ENCODE measurements around the gene SHLD3.
"Not testable (repeated sequence)": the region's sequence is repeated elsewhere in the genome, so short reads cannot be mapped to it uniquely, and the experiment has no call there.

The SHLD3 gene, protein sequence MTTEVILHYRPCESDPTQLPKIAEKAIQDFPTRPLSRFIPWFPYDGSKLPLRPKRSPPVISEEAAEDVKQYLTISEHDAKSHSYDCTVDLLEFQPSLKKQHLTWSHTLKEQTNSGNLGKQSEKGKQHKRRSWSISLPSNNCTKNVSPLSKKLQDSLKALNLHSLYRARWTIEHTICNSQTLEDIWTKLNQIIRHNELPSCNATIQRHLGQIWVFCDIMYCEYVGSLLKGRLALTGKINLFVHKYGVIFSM

DNA sequence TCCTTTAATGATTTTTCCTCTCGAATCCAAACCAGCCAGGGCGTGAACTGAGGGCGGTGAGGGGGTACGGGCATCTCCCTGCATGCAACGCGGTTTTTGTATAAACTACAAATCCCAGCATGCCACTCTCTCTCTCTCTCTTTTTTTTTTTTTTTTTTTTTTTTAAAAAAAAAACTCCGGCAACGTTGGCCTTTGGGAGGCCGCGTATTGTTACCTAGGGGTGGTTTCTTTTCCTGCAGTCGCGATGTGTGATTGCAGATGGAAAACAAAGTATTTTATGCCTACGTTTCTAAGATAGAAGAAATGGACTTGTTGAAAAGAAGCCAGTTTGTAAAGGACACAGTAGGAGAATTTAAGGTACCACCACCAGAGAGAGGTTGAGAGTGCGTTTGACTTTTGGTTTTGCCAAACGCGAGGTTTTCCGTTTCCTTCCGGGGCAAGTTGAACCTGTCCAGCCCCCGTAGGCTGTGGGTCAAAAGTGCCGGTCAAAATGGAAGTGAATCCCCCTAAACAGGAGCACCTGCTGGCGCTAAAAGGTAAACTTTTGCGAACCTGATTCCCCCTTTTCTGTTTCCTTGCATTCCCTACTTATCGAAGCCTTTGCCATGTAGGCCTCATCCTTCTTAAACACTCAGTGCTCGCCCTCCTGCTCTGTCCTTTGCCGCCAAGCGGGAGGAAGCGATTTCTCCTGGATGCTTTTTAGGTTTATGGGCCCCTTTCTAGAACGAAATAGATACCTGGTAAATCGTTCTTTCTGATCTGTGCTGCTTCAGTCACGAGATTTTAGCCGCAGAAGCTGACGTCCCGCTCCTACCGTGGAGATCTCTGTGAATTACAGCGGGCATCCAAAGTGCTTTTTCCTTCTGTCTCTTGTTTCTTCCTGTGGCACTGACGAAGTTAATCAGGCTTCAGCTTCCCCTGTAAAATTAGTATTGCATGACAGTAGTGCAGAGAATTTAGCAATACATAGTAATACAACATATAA is at the start of gene SHLD3, which contains the start of gene TRAPPC13:
Gene SHLD3 (plus strand): TSS at position 457 of the 985 bp plus-strand sequence. CDS start 4,561 bp downstream, outside the sequence.
Gene TRAPPC13 (plus strand): TSS at position 457 of the 985 bp plus-strand sequence. CDS start 34 bp downstream, at position 491.
- peak; percentile 32 for DNase-seq (ENCODE audit: low spot score)

DNA sequence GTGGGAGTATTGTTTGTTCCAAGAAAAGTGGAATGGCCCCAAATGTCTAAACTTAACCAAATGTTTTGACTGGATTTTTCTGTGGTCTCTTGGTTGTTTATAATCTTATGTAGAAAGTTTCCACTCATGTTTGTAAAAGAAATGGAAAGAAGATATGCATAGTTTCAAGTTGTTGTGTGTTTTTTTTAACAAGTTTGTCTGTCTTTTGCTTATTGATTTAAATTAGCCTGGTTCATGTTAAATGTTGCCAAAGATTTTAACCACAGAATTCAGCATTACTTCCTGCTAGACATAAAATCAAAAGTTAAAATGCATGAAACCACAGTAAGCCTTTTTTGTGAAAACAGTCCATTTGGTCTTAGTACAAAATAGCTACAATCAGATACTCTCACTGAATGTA is 47.7 kb upstream of the SHLD3 start:
- no peak for DNase-seq (ENCODE audit: low spot score)

DNA sequence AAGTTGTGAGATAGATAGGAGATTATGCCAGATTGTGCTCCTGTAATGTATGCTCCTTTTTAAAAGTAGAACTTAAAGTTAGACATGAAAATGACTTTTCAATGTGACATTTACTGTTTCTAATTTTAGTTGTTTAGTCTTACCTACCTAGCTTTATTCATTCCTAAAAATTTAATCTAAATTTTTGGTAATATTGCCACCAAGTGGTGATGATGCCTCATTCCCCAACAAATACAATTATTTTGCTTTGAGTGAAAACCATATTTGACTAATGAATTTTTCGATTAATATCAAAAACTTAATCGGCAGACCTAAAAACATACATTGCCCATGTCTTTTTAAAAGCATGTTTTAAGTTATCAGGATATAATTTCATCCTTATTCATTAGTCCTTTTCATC is 36.1 kb upstream of the SHLD3 start:
- no peak for DNase-seq (ENCODE audit: low spot score)

DNA sequence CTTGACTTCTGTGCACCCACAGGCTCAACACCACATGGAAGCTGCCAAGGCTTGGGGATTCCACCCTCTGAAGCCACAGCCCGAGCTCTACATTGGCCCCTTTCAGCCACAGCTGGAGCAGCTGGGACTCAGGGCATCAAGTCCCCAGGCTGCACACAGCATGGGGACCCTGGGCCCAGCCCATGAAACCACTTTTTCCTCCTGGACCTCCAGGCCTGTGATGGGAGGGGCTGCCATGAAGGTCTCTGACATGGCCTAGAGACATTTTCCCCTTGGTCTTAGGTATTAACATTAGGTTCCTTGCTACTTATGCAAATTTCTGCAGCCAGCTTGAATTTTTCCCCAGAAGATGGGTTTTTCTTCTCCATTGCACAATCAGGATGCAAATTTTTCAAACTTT is 23.1 kb upstream of the SHLD3 start:
- DNase-seq (ENCODE audit: low spot score) = not testable (repeated sequence)

DNA sequence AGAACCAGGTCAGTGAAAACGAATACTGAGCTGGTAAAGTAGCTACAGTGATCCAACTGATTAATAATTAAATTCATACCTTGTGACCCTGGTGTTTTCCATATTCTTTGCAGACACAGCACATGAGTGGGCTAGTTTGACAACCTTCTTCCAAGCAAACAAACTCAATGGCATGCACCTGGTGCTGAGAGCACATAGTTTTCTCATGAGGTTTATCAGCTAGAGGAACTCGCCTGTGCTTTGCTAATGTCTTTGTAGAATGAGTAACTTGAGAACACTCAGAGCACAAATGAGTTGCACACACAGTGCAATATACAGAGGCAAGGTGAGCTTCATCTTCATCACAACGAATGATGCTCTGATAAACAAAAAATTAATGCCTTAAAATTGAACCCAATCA is 13.3 kb upstream of the SHLD3 start:
- DNase-seq (ENCODE audit: low spot score) = peak; percentile 21

DNA sequence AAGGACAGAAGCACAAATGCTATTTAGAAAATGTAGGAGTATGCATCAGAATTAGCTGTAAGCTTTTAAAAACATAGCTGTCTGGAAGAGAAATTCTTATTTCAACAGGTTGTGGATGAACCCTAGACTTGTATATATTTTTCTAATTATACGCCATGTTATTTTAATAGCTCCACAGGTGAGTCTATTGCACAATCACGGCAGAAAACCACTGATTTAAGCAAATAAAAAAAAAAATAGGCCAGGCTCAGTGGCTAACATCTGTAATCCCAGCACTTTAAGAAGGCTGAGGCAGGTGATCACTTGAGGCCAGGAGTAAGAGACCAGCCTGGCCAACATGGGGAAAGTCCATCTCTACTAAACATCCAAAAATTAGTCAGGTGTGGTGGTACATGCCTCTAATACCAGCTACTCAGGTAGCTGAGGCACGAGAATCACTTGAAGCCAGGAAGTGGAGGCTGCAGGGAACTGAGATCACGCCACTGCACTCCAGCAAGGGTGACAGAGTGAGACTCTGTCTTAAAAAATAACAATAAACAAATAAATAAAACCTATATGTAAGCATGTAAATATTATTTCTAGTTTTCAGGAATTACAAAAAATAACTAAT is 12.4 kb upstream of the SHLD3 start:
- DNase-seq (ENCODE audit: low spot score) = no peak

DNA sequence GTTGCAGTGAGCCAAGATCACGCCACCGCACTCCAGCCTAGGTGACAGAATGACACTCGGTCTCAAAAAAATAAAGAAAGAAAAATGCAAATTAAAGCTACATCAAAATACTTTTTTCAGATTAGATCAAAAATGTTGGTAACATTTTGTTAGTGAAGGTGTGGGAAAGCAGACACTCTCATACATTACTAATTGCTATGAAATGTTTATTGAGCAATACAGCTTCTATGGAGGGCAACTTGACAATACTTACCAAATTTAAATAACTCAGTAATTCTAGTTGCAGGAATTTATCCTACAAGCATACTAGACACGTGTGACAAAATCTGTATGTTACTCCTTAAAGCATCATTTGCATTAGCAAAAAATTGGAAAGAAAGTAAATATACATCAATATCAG is 4.8 kb upstream of the SHLD3 start:
- DNase-seq (ENCODE audit: low spot score) = no peak

DNA sequence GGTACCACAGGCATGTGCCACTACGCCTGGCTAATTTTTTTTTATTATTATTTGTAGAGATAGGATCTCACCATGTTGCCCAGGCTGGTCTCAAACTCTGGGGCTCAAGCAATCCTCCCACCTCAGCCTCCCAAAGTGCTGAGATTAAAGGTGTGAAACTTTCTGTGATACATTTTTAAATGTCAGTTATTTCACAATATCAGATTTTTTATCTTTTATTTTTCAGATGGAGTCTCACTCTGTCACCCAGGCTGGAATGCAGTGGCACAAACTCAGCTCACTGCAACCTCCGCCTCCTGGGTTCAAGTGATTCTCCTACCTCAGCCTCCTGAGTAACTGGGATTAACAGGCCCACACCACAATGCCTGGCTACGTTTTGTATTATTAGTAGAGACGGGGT is 2.9 kb upstream of the SHLD3 start:
- not testable (repeated sequence) for DNase-seq (ENCODE audit: low spot score)

DNA sequence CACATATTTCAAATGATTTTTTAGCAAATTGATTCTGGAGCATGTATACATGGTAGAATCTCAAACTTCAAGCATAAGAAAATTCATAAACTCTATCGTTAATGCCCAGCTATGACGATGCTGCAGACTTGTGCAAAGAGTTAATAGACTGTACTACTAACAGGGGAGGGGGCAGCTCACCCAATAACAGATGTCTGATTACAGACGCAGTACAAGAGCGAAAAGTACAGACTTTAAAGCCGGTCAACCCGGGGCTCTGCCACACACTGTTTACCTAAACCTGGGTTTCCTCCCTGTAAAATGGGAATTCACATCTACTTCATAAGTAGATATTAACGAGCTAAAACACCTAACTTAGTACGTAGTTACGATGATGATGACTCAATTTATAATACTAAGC is 1.3 kb upstream of the SHLD3 start:
- DNase-seq (ENCODE audit: low spot score) = no peak

DNA sequence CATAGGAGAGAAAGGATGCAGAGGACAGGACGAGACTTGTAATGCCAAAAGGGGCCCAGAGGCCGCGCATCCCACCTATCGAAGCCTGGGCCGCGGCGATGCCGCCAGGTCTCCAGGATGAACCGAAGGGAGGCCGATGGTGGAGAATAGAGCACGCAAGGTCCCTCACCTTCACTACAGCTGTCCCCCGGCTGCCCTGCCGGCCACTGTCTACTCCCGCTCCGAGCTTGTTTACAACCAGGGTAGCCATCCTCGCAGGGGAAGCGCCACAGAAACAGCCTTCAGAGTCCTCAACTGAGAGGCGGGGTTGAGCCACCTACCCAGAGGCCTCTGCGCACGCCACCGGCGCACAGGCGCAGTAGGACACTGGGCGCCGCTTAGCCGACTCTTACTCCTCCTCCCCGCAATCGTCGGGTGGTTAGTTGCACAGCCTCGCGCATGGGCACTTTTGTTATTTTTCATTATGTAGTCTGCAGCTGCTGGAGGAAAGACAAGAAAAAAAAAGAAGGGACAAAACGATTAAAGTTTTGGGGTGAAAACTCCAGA is 729 bp upstream of the SHLD3 start, which contains the start of gene TRIM23:
Gene TRIM23 (minus strand): TSS at position 309 of the 546 bp plus-strand sequence. CDS start 59 bp downstream, at position 250.
- DNase-seq (ENCODE audit: low spot score) = peak; percentile 59

DNA sequence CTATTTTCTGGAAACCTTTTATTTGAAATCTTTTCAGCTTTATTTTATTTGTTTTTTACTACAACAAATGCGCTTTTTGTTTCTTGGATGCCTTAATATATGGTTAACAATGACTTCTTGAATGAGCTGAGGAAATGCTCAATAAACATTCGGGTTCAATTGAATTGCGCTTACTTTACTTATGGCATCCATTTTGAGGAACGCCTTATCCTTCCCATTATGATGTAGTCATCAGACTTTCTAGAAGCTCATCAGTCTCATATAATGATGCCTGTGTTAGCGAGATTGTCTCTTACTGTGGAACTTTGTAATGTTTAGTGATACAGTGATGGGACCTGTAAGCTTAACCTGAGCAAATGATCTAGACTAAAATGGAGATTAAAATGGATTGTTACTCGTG is 916 bp downstream of the SHLD3 start:
- DNase-seq (ENCODE audit: low spot score) = no peak

DNA sequence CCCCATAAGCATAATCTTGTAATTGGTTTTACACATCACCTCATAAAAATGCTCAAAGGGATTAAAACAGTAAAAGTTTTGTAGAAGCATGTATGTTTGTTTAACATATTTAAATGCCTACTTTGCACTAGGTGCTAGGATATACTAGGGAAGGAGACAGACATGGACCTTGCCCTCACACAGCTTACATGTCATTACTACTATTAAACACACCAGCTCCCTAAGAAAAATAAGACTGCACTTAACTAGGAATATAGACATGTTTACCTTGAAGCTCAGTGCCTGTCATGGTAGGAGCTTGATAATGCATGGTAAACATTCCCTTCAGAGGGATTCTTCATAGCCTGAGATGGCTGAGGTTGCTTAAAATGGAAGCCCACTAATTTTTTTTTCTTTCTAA is 6.2 kb downstream of the SHLD3 start:
- peak; percentile 6 for DNase-seq (ENCODE audit: low spot score)

DNA sequence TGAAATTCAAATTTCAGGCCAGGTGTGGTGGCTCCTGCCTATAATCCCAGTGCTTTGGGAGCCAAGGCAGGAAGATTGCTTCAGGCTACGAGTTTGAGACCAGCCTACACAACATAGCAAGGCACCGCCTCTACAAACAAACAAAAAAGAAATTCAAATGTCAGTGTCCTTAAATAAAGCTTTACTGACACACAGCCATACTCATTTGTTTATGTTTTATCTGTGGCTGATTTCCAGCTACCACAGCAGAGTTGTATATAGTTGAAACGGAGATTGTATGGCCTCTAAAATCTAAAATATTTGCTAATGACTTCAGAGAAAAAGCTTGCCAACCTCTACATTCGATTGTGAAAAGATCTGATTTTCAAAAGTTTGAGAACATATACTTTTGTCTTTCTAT is 15.4 kb downstream of the SHLD3 start:
- no peak for DNase-seq (ENCODE audit: low spot score)

DNA sequence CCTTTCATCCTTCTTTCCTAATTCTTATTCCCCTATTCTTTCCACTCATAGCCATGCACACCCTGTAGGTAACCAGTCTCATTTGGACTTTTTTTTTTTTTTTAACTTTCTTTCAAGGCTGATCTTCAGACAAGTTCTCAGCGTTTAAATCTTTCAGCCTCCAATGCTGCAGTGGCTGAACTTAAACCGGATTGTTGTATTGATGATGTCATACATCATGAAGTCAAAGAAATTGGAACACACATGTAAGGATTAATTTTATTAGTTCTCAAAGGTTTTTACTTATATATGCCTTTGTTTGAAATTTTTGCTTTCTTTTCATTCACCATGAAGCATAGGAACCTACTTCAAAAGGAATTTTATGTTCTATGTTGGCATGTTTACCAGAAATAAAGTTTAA is 22.1 kb downstream of the SHLD3 start:
- DNase-seq (ENCODE audit: low spot score) = no peak

DNA sequence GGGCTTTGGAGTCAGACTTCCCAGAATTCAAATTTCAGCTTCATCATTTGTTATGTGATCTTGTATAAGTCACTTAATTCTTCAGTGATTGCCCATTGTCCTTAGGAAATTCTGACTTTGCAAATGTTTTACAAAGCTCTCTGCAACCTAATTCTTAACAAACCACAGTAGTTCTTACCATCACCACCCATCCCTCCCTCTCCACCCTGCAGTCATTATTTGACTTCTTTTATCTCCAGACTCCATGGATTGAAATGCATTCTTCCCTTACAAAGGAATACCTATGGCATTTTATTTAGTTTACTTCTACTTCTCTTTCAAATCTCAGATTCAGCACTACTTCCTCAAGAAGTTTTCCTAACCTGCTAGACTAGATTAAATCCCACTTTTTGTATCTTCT is 23.1 kb downstream of the SHLD3 start:
- DNase-seq (ENCODE audit: low spot score) = no peak

DNA sequence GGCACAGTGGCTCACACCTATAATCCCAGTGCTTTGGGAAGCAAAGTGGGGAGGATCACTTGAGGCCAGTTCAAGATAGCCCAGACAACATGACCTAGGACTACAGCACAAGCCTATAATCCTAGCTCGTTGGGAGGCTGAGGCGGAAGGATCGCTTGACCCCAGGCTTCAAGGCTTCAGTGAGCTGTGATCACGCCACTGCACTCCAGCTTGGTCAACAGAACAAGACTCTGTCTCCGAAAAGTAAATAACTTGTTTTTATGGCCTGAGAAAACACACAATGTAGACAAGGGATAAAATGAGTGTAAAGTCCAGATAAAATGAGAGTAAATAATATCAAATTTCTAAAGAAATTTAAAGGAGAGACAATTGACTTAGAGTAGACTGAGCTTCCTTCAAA is 26.3 kb downstream of the SHLD3 start:
- DNase-seq (ENCODE audit: low spot score) = peak; percentile 11

DNA sequence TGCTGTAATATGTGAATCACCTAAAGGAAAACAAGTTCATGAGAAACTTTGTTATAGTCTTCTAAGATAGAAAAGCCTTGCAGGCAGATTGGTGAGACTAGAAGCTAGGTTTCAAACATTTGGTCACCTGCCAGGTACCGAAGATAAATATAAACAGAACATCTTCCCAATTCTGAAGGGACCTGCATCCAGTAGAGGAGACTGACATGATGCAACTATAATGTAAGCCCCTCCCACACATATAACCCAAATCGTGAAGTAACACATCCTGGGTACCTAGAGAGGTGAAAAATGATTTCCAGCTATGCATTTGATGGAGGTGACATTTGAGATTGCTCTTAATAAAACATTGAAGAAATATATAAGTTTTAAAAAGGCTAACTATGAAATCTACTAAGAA is 29.9 kb downstream of the SHLD3 start:
- no peak for DNase-seq (ENCODE audit: low spot score)

DNA sequence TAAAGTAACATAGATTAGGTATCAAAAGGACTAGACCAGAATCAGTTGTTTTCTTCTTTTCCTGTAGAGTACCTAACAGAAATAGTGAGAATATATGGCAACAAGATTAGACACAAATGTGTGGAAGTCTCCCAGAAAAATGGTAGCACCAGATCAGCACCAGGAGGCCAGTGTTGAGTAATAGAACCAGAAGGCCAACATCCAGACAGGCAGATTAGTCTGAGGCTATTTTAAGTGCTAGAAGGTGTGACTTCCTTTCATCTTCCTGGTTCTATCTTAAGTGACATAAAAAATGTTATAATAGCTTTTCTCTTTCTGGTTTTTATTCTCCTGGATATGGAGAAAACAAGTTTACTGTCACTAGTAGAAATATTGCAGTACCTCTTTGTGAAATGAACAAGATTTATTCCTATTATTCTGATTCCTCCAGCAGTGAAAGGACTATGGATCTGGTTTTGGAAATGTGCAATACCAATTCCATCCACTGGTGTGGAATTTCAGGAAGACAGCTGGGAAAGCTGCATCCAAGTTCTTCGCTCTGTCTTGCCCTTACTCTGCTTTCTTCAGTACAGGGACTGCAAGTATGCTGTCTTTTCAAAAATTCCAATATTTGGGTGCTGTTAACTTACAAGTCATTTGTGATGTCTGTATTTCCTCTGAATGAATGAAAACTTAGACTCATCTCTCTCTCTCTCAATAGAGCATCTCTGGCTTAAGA is 39.1 kb downstream of the SHLD3 start:
- peak; percentile 6 for DNase-seq (ENCODE audit: low spot score)

DNA sequence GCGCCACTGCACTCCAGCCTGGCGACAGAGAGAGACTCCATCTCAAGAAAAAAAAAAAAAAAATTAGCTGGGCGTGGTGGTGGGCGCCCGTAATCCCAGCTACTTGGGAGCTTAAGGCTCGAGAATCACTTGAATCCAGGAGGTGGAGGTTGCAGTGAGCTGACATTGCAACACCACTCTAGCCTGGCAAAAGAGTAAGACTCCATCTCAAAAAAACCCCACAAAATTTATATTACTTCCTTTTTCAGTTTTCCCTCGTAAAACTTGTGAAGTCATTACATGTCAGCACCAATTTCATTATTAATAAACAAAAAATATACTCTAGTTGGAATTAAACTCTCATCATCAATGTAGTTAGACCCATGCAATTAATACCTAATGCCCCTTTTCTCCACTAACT is 43.9 kb downstream of the SHLD3 start:
- no peak for DNase-seq (ENCODE audit: low spot score)

DNA sequence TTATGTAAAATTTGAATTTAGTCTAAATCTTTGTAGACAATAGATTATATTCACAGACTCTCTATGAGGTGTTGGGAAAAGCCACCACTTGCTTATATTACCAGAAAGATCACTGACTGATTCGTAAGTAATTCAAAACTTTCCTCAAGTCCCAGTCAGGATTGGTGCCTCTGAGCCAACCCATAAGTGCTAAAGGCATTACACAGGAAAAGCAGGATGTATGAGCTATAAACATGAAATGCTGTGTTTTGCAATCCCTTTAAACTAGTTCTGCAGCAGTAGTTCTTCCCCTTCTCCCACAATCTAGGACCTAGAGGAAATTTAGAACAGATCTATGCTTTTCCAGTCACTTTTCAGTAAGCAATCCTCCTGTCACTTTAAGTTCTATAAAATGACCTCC is 48.0 kb downstream of the SHLD3 start:
- no peak for DNase-seq (ENCODE audit: low spot score)

DNA sequence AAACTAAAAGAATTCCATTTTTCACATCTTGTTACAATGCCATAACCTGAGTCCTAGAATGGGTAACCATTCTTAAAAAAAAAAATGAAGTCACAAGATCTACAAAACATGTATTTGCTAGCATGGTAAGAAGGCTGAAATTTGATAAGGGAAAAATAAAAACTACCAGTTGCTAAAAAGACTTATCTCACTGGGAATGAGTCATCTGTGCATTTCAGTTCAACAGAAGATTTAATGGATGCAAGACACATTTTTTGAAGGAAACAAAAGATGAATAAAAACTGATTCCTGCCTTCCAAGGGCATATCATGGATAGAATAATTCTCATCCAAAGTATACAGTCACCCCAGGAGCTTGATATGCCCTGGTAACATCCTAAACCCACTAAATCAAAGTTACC is 49.9 kb downstream of the SHLD3 start:
- DNase-seq (ENCODE audit: low spot score) = no peak

DNA sequence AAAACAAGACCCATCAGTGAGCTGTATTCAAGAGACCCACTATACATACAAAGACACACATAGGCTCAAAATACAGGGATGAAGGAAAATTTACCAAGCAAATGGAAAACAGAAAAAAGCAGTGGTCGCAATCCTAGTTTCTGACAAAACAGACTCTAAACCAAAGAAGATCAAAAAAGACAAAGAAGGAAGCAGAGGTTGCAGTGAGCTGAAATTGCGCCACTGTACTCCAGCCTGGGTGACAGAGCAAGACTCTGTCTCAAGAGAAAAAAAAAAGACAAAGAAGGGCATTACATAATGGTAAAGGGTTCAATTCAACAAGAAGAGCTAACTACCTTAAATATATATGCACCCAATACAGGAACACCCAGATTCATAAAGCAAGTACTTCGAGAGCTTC is 51.2 kb downstream of the SHLD3 start:
- DNase-seq (ENCODE audit: low spot score) = not testable (repeated sequence)

Data from HuH-7 (cell line).